Raji (cell line): ENCODE results near the gene NR2C2AP.

Source experiments
- POLR2A ChIP-seq: IDR thresholded peaks from 2 replicates; pipeline ENCODE4 v1.6.1; 2011; ENCODE audit warnings: low read depth, low read length, control low read depth; ENCODE audit not compliant: insufficient read depth

NR2C2AP gene, protein sequence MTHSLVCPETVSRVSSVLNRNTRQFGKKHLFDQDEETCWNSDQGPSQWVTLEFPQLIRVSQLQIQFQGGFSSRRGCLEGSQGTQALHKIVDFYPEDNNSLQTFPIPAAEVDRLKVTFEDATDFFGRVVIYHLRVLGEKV

DNA sequence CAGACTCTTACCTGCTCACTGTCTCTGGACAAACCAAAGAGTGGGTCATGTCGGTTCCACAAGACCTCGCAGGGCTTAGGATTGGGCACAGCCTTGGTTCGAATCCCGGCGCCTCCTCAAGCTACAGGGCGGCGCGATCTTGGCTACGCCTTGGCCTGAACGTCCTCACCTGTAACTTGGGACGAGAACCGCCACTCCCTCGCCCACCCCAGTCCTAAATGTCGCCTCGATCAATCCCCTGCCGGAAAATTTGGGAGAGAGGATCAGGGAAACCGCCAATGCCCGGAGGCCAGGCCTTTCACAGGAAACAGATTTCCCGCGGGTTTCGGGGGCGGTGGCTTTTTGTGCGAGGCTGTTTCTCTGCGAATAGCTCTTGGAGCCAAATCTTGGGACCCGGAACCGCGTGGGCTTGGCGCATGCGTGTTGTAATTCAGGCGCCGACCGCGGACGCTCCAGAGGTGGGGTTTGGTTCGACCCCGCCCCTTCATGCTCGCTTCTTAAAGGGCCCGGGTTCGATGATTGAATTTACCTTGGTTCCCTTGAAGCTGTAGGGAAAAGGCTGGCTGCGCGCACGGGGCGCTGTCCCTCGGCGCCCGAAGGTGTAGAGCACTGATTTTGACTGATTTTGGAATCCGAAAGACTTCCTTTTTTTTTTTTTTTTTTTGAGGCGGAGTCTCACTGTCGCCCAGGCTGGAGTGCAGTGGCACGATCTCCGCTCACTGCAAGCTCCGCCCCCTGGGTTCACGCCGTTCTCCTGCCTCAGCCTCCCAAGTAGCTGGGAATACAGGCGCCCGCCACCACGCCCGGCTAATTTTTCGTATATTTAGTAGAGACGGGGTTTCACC, at the start of gene NR2C2AP:
Gene NR2C2AP (minus strand): TSS at position 403 of the 845 bp plus-strand sequence. CDS start 354 bp downstream, at position 49.
- TF ChIP-seq POLR2A = peak; percentile 57

DNA sequence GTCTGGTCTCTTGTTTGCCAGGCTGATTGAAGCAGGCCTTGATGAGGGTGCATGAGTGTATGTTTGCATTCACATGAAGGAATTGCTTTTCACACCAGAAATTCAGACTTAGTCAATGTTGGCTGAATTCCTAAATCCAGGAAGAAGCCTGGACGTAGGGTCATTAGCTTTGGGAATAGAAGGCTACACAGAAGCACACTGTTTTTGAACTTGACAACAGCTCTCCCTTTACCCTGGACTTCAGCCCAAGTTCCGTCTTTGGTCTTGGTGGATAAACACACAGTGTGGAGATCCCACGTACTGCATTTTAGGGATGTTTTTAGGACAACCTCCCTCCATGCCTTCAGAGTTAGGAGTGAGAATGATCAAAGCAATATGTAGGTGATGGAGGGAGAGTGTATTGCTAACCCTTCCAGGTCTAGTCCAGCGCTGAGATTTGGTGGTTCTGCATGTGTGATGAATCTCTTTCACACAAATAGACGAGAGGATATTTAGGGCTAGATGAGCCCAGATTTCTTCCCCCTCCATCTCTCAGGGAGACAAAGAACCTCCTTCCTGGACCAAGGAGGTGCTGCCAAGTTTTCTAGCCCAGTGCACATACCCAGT, 47.1 kb upstream of the NR2C2AP start:
- no peak for TF ChIP-seq POLR2A

DNA sequence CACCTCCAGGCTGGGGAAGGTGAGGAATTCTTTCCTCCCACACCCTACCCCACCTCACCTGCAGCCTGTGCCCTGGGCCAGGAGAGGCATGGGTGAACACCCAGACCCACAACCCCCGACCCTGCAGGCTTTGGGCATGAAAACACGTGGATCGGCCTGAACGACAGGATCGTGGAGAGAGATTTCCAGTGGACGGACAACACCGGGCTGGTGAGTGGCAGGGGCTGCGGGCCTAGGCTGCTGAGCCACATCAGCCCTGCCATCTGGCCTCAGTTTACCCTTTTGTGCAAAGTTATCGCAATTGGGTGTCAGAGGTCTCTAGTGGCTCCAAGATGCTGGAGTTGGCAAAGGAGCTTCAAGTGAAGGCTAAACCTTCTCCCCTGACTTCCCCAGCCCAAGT, 37.3 kb upstream of the NR2C2AP start:
- no peak for TF ChIP-seq POLR2A

DNA sequence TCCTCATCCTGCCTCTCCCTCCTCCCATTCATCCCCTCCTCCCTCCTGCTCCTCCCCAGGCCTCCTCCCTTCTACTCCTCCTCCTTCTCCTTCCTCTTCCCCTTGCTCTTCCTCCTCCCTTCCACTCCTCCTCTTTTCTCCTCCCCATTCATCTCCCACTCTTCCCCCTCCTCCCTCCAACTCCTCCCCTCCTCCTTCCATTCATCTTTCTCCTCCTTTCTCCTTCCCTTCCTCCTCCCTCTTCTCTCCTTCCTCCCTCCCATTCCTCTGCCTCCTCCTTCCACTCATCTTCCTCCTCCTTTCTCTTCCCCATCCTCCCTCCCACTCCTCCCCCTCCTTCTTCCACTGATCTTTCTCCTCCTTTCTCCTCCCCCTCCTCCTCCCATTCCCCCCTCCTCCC, 36.5 kb upstream of the NR2C2AP start:
- TF ChIP-seq POLR2A = no peak

DNA sequence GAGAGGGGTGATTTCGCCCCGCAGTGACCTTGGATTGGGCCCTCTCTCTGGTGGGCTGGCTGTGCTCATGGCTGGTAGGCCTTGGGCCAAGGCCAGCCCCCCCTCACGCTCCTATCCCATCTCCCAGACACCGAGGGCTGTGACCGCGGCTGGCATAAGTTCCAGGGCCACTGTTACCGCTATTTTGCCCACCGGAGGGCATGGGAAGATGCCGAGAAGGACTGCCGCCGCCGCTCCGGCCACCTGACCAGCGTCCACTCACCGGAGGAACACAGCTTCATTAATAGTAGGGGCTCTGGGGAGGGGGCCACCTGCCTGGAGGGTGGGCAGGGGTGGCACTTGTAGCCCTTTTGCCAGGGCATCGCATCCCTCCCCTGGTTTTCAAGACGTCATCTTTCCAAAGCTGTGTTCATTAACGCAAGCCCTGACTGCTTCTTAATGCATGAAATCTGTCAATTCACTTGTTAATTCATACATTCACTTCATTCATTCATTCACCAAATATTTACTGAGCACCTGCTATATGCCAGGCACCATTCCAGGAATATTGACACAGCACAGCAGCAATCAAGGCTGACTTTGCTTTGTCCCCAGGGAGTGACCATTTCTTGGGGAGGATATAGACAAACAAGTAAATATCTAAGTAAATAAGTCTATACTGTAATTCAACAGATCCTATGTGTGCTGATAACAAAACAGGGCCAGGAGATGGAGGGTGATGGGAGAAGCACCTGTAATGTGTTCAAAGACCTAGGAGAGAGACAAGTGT, 35.1 kb upstream of the NR2C2AP start:
- no peak for TF ChIP-seq POLR2A

DNA sequence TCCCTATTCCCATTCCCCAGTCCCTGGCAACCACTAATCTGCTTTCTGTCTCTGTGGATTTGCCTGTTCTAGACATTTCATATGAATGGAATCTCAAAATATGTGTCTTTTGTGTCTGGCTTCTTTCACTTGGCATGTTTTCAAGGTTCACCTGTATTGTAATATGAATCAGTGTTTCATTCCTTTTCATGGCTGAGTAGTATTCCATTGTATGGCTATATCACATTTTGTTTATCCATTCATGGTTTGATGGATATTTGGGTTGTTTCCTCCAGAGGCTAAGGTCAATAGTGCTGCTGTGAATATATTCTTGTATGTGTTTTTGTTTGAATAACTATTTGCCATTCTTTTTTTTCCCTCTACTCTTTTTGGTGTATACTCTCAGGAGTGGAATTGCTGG, 33.0 kb upstream of the NR2C2AP start:
- no peak for TF ChIP-seq POLR2A

DNA sequence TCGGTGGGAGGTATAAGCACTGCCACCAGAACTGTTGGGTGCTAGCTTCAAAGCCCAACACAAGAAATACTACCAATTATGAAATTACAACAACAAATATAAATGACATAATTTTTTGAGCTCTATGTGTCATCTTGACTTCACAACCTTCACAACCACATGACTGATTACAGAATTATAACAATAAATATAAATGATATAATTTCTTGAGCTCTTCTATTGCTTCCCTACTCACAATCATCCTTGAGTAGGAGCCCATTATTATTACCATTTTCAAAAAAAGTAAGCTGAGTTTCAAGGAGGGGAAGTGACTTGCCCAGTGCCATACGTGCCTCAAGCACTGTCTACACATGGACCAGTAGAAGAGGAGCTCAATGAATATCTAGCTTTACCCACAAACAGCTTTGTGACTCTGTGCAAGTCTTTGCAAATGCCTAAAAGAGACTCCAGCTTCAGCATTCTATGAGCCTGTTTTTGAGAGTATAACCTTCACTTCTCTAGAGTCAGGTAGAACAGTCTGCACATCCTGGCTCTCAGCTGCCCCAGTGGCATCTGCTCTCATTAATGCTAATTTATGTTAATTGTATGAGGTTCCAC, 31.1 kb upstream of the NR2C2AP start:
- no peak for TF ChIP-seq POLR2A

DNA sequence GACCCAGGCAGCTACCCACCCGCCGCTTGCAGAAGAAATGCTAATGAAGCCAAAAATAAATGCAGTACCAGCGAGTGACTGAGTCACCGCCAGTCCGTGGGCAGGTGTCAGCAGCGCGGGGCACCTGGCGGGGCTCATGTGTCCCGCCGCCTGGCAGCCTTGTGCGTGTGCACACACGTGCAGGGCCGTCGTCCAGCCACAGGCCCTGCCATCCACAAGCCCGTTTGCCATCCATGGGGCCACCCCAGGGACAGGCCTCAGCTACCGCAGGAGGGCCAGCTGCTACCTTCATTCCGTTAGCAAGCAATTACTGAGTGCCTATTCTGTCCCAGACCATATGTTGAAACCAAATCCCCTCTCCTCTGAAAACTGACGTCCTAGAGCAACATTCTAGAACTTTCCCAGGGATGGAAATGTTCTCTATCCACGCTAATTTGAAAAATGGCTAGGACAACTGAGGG, 29.1 kb upstream of the NR2C2AP start:
- TF ChIP-seq POLR2A = no peak

DNA sequence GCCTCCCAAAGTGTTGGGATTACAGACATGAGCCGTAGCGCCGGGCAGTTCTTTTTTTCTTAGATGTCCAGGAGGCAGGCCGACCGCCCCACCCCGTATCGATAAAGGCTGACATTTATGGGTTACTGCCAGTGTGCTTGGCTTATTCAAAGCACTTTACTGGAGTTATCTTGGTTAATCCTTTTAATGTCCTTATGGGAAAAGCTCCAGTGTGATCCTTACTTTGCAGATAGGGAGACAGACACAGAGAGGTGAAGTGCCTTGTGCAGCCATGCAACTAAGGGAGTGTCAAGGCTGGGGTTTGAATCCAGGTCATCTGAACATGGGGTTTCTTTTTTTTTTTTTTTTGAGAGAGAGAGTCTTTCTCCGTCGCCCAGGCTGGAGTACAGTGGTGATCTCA, 27.8 kb upstream of the NR2C2AP start:
- no peak for TF ChIP-seq POLR2A

DNA sequence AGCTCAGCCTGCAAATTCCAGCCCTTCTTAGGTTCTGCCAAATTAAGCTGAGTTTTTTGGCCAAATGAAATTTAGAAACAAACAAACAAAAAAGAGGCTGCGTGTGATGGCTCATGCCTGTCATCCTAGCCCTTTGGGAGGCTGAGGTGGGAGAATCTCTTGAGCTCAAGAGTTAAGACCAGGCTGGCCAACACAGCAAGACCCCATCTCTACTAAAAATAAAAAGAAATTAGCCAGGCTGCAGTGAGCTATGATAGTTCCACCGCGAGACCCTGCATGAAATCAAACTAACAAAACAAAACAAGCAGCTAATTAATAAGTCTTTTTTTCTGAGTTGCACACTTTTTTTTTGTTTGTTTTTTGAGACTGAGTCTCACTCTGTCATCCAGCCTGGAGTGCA, 26.5 kb upstream of the NR2C2AP start:
- TF ChIP-seq POLR2A = no peak

DNA sequence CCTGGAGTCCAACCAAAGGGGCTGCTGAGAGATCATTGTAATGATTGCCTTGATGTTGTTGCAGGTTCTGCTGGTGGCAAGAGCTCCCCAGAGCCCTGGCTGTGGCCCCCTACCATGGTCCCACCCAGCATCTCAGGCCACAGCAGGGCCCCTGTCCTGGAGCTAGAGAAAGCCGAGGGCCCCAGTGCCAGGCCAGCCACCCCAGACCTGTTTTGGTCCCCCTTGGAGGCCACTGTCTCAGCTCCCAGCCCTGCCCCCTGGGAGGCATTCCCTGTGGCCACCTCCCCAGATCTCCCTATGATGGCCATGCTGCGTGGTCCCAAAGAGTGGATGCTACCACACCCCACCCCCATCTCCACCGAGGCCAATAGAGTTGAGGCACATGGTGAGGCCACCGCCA, 24.0 kb upstream of the NR2C2AP start:
- TF ChIP-seq POLR2A = no peak

DNA sequence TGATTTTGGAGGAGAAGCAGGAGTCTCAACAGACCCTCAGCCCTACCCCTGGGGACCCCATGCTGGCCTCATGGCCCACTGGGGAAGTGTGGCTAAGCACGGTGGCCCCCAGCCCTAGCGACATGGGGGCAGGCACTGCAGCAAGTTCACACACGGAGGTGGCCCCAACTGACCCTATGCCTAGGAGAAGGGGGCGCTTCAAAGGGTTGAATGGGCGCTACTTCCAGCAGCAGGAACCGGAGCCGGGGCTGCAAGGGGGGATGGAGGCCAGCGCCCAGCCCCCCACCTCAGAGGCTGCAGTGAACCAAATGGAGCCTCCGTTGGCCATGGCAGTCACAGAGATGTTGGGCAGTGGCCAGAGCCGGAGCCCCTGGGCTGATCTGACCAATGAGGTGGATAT, 23.4 kb upstream of the NR2C2AP start:
- no peak for TF ChIP-seq POLR2A

DNA sequence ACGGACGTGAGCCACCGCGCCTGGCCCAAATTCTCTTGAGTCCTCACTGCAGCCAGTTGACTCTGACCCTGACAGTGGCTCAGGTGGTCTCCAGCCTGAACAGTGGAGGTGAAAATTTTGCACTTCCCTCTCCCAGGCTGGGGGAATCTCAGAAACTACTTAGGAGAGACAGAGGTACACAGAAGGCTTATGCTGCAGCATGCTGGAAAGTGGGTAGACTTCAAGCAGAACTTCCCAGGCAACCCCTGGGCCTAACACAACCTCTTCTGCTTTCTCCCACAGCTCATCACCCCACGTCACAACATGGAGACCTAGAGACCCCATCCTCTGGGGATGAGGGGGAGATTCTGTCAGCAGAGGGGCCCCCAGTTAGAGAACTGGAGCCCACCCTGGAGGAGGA, 23.0 kb upstream of the NR2C2AP start:
- no peak for TF ChIP-seq POLR2A

DNA sequence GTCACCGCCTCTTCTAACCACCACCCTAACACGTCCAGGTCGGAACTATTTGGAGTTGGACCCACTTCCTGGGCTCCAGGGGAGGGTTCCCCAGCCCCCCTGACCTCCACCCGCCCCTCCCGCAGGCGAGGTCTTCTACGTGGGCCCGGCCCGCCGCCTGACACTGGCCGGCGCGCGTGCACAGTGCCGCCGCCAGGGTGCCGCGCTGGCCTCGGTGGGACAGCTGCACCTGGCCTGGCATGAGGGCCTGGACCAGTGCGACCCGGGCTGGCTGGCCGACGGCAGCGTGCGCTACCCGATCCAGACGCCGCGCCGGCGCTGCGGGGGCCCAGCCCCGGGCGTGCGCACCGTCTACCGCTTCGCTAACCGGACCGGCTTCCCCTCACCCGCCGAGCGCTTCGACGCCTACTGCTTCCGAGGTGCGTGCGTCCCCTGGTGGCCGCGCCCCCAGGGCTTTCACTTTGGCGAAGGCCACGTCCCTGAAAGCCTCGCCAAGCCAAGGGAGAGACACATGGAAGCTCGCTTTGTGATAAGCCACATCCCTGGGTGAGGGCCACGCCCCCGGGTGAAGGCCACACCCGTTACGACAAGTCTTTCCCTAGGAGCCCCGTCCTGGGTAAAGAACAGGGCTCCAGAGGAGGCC, 21.8 kb upstream of the NR2C2AP start:
- TF ChIP-seq POLR2A = no peak
